GM12878 (cell line): ENCODE measurements around the gene TNS4. TPM values are rescaled to one million over a fixed set of nuclear protein-coding genes. Genes with fewer than 3 reads are reported as not detected.

ENCODE experiments used
- ATAC-seq: fragments of 200-7000 bp; cut with Tn5 transposase; 3 replicates; pipeline ENCODE4 v1.9.1; 2020; ENCODE audit warnings: mild to moderate bottlenecking, moderate library complexity
- BruUV-seq: library from RNA; stranded (reverse); fragments of 400-500 nt; replicated peaks from 2 replicates; lab custom pipeline; 2021; lab: Mats Ljungman, UMichigan
- CTCF ChIA-PET: fragments of 300-600 bp; sonication (Branson Sonifier 250); formaldehyde crosslinking; extraction: SDS; loops from one replicate; lab custom pipeline; 2021; ENCODE audit warnings: inconsistent platforms; lab: Yijun Ruan, JAX
- POLR2A ChIA-PET: fragments of 350-600 bp; formaldehyde crosslinking; extraction: SDS; loops from one replicate; lab custom pipeline; 2021; ENCODE audit warnings: inconsistent platforms; lab: Charles Lee
- RAD21 ChIA-PET: fragments of 300-600 bp; sonication (Branson Sonifier 250); formaldehyde crosslinking; loops from one replicate; lab custom pipeline; 2023; ENCODE audit warnings: antibody characterized with exemption; ENCODE audit not compliant: unreplicated experiment; lab: Charles Lee
- SMC1A ChIA-PET: fragments of 300-600 bp; sonication (Branson Sonifier 250); formaldehyde crosslinking; loops from one replicate; lab custom pipeline; 2023; ENCODE audit not compliant: unreplicated experiment, uncharacterized antibody; lab: Charles Lee
- DNase-seq: peaks from one replicate; pipeline ENCODE4 v3.0.0-alpha.2; 2011; ENCODE audit warnings: low read depth, low spot score
- FAIRE-seq: peaks from 3 replicates; lab custom pipeline; 2011; peaks lifted over from hg19 to GRCh38; lab: Jason Lieb, UNC
- H2AFZ ChIP-seq: 2 replicates; pipeline ENCODE4 v1.6.0; 2011; ENCODE audit warnings: low read depth, low read length, control low read depth; ENCODE audit not compliant: control insufficient read depth
- H3K27ac ChIP-seq: 2 replicates; pipeline ENCODE4 v1.5.1; 2011; ENCODE audit warnings: control low read depth; ENCODE audit not compliant: control insufficient read depth, insufficient read depth
- H3K27me3 ChIP-seq, 2 experiments: replicated peaks in 1 of 2; 2 replicates each; pipeline versions ENCODE4 v1.6.0 to v1.6.1; 2011; ENCODE audit warnings: low read length in 1 of 2; ENCODE audit not compliant: control insufficient read depth in 2 of 2, insufficient read depth in 2 of 2
- H3K36me3 ChIP-seq, 2 experiments: 2 replicates each; pipeline ENCODE4 v1.5.1; 2011; ENCODE audit warnings: low read length in 1 of 2; ENCODE audit not compliant: control insufficient read depth in 2 of 2, insufficient read depth in 2 of 2
- H3K4me1 ChIP-seq: 2 replicates; pipeline ENCODE4 v1.6.1; 2011; ENCODE audit warnings: mild to moderate bottlenecking, low read length, moderate library complexity, mixed read lengths; ENCODE audit not compliant: control insufficient read depth, insufficient read depth
- H3K4me2 ChIP-seq: 2 replicates; pipeline ENCODE4 v1.6.0; 2011; ENCODE audit warnings: control low read depth; ENCODE audit not compliant: control insufficient read depth, insufficient read depth
- H3K4me3 ChIP-seq: fragments of 200-600 bp; sonication (generic); 2 replicates; pipeline ENCODE4 v1.5.1; 2016
- H3K79me2 ChIP-seq: 2 replicates; pipeline ENCODE4 v1.6.0; 2011; ENCODE audit warnings: low read length; ENCODE audit not compliant: control insufficient read depth, insufficient read depth
- H3K9ac ChIP-seq: 2 replicates; pipeline ENCODE4 v1.8.0; 2011; ENCODE audit warnings: low read length, control low read depth, mixed read lengths; ENCODE audit not compliant: control insufficient read depth, insufficient read depth
- H3K9me3 ChIP-seq: replicated peaks from 3 replicates; pipeline ENCODE4 v1.5.1; 2011; ENCODE audit warnings: mild to moderate bottlenecking, low read length; ENCODE audit not compliant: control insufficient read depth, insufficient read depth
- H4K20me1 ChIP-seq: 2 replicates; pipeline ENCODE4 v1.6.0; 2011; ENCODE audit not compliant: control insufficient read depth, insufficient read depth
- HDAC2 ChIP-seq: fragments of 200-600 bp; sonication (generic); IDR thresholded peaks from 2 replicates; pipeline ENCODE4 v1.6.1; 2017
- NR2C2 ChIP-seq: IDR thresholded peaks from 2 replicates; pipeline ENCODE4 v1.6.1; 2011; ENCODE audit warnings: borderline replicate concordance, low read depth; ENCODE audit not compliant: control insufficient read depth, insufficient read length
- SMAD5 ChIP-seq: IDR thresholded peaks from 2 replicates; pipeline ENCODE4 v1.6.1; 2016; ENCODE audit warnings: antibody characterized with exemption, low read depth
- ZBED1 ChIP-seq: IDR thresholded peaks from 2 replicates; pipeline ENCODE4 v1.6.1; 2016; ENCODE audit warnings: borderline replicate concordance
- ZNF274 ChIP-seq: IDR thresholded peaks from one replicate; pipeline ENCODE4 v1.8.0; 2011; ENCODE audit not compliant: insufficient read length, insufficient read depth
- WGBS: methylation state at CpG from one replicate; pipeline ENCODE4 v1.1.6; 2016; ENCODE audit warnings: low lambda C conversion rate; ENCODE audit not compliant: insufficient replicate concordance, insufficient coverage; ENCODE audit errors: missing lambda C conversion rate; 5-methylcytosine and 5-hydroxymethylcytosine counted together
- in situ Hi-C: fragments of 300-500 bp; cut with MboI; formaldehyde crosslinking; loops from 9 replicates; pipeline ENCODE4 v1.14.3; 2018; ENCODE audit warnings: mixed read lengths
- intact Hi-C: fragments of 100-400 bp; cut with micrococcal nuclease; formaldehyde crosslinking; loops from one replicate; pipeline ENCODE4 v1.14.2; 2022; ENCODE audit not compliant: unreplicated experiment
- polyA plus RNA-seq, 11 experiments: library from polyadenylated mRNA; depleted of rRNA in 4 of 11; unstranded in 6 of 11; stranded (reverse) in 5 of 11; fragments of >200 nt; fragmentation: Nextera tagmentation in 4 of 11; fragmentation: Illumina TruSeq in 1 of 11; extraction: Ambion mirVana in 4 of 11; extraction: Trizol in 1 of 11; gene quantifications; 1 replicate in 1 of 11; 2 replicates in 10 of 11; pipeline versions ENCODE4 v1.2.1 to v1.2.3, GENCODE V29; 2011 to 2016; ENCODE audit warnings: inconsistent platforms in 2 of 11, missing spikeins in 2 of 11, low read depth in 1 of 11
- total RNA-seq, 4 experiments: library from RNA; depleted of rRNA in 3 of 4; stranded (reverse); fragments of >200 nt in 3 of 4; fragmentation: Illumina TruSeq in 1 of 4; extraction: Trizol in 1 of 4; gene quantifications; 2 replicates each; pipeline versions ENCODE4 v1.2.1 to v1.2.3, GENCODE V29; 2013 to 2021

Gene TNS4
- total and polyA plus RNA-seq, 10 of the 15 experiments (the other 5 are each of a cell fraction or from before 2014, with no cell fraction given) = 0.10 to 0.90 (median 0.68) TPM; not detected in 2

- SMC1A ChIA-PET = no interaction called here
- no peaks in the 10 kb centered on the region; a peak in 1 of 4 replicates for H3K27me3 ChIP-seq
- H3K36me3 ChIP-seq = no peaks in the 10 kb centered on the region
- no peak overlapping the region for H3K4me2 ChIP-seq
- no peaks in the 10 kb centered on the region for H3K9me3 ChIP-seq
- H3K9ac ChIP-seq = no peak overlapping the region
- ATAC-seq = no peak
- no peak overlapping the region for H2AFZ ChIP-seq
- TF ChIP-seq ZNF274 (no peak), SMAD5 (no peak), NR2C2 (no peak), ZBED1 (no peak)
- TF ChIP-seq, all 136 proteins: peak for 0
- no peak overlapping the region for H3K4me3 ChIP-seq
- no peak for DNase-seq
- no peaks in the 10 kb centered on the region for H3K79me2 ChIP-seq
- ChIA-PET RAD21 (no interaction called here), POLR2A (no interaction called here), CTCF (interaction anchor here (1.3 to 1.4 kb wide), 2 partner anchors 22 to 34 kb away, joined by 4 to 5 read pairs; no protein-coding TSS in a partner anchor)
- WGBS = 61% methylated on average over 8 of the region's 8 CpGs
- H3K4me1 ChIP-seq = no peaks in the 10 kb centered on the region
- FAIRE-seq = no peak
- H4K20me1 ChIP-seq = no peaks in the 10 kb centered on the region
- in situ Hi-C loops (no loop called here), intact Hi-C loops (no loop called here)
- H3K27ac ChIP-seq = no peak overlapping the region
- BruUV-seq = no TSS peak
These were observed 8.9 kb upstream of the TNS4 start for GRCh38 chr17:40510328-40510648.

DNA sequence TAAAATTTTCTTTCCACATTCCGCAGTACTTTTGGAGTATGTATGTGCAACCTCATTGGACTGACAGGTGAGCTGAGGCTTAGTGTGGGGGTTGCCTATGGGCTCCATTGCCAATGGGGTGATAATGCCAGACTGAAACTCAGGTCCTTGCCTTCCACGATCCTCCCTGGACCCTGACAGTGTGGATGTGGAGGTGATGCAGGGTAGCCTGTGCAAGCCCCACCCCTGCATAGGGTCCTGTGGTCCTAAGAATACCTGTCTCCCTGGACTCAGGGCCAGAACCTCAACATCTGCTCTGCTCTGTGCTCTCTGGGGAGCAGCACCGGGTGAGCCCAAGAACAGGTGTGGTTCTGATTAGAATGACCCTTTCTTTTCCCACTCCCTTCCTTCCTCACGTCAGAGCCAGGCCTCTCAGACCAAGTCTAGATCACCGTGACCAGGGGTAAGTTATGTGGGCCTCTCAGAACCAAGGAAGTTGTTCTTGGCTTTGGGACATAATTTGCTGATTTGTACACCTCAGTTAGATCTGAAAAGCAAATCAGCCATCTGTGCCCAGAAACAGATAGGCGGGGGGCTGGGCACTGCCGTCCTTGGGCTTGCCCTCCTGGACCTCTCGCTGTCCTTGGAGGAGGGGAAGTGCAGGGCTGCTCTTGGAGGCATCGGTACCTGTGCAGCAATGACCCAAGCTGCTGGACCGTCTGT, 8.4 kb upstream of the TNS4 start:
- Histone ChIP-seq H3K4me2 (no peak overlapping the region), H3K27ac (no peak overlapping the region), H3K4me3 (no peak overlapping the region), H3K4me1 (no peaks in the 10 kb centered on the region), H4K20me1 (no peaks in the 10 kb centered on the region), H3K79me2 (no peaks in the 10 kb centered on the region), H3K36me3 (no peaks in the 10 kb centered on the region), H3K27me3 (no peaks in the 10 kb centered on the region; a peak in 1 of 4 replicates), H3K9ac (no peak overlapping the region), H3K9me3 (no peaks in the 10 kb centered on the region), H2AFZ (no peak overlapping the region)
- intact Hi-C loops = no loop called here
- CTCF ChIA-PET = interaction anchor here (1.3 to 1.4 kb wide), 2 partner anchors 22 to 33 kb away, joined by 4 to 5 read pairs; no protein-coding TSS in a partner anchor
- FAIRE-seq = no peak
- TF ChIP-seq HDAC2 = no peak
- POLR2A ChIA-PET = interaction anchor here (0.7 kb wide), 1 partner anchor 9 kb away, joined by 3 read pairs; no protein-coding TSS in a partner anchor
- RAD21 ChIA-PET = no interaction called here
- no peak for ATAC-seq
- 56% methylated on average over 10 of the region's 10 CpGs for WGBS
- SMC1A ChIA-PET = no interaction called here
- no peak for DNase-seq
- in situ Hi-C loops = no loop called here
- no TSS peak for BruUV-seq
